ENCODE results near the gene HELZ. TPM values are rescaled to one million over a fixed set of nuclear protein-coding genes. Genes with fewer than 3 reads are reported as not detected.
"Not testable (repeated sequence)": the region's sequence is repeated elsewhere in the genome, so short reads cannot be mapped to it uniquely, and the experiment has no call there.

HELZ gene
- total RNA-seq, 4 donors from 2014 or later = 47.3 to 95.4 (median 61.3) TPM

DNA sequence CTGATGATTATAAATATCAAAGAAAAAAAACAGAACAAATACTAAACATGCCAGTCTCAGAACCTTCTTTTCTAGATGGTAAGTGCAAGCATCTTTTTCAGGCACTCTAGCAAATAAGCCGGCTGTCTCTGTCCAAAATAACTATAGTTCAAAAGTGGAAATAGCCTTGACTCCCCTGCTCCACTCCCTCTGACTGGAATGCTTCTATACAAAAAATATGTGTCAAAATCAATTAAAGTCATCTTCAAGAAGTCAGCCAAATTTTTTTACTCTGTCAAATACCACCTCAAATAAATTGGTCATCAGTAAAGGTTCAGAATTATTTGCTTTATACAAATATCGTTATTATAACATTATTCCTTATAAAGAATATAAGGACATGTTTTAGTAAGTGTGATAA lies 117.1 kb downstream of the HELZ start:
- 92 to 94% methylated on average over 2 of the region's 2 CpGs for WGBS, 2 donors
- Histone ChIP-seq H3K27ac (no peak overlapping the region), H3K9me3 (no peaks in the 10 kb centered on the region), H3K27me3 (no peaks in the 10 kb centered on the region), H3K36me3 (peaks cover 0 to 23% (median 0%) of the 10 kb centered on the region in 3 donors), H3K4me1 (no peaks in the 10 kb centered on the region), H3K4me3 (no peak overlapping the region)
- DNase-seq (ENCODE audit: low spot score in 2 of 2) = no peak
- no peak for TF ChIP-seq EP300 (IDR thresholded peaks at IDR 0.05)
- no peak for TF ChIP-seq POLR2A (IDR thresholded peaks at IDR 0.05)
- TF ChIP-seq, protein P1, sequence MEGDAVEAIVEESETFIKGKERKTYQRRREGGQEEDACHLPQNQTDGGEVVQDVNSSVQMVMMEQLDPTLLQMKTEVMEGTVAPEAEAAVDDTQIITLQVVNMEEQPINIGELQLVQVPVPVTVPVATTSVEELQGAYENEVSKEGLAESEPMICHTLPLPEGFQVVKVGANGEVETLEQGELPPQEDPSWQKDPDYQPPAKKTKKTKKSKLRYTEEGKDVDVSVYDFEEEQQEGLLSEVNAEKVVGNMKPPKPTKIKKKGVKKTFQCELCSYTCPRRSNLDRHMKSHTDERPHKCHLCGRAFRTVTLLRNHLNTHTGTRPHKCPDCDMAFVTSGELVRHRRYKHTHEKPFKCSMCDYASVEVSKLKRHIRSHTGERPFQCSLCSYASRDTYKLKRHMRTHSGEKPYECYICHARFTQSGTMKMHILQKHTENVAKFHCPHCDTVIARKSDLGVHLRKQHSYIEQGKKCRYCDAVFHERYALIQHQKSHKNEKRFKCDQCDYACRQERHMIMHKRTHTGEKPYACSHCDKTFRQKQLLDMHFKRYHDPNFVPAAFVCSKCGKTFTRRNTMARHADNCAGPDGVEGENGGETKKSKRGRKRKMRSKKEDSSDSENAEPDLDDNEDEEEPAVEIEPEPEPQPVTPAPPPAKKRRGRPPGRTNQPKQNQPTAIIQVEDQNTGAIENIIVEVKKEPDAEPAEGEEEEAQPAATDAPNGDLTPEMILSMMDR (IDR thresholded peaks at IDR 0.05) = no peak

GRCh38 chr17:67126983-67127382 lies 118.0 kb downstream of the HELZ start:
- TF ChIP-seq EP300 (IDR thresholded peaks at IDR 0.05) (no peak), POLR2A (IDR thresholded peaks at IDR 0.05) (no peak)
- TF ChIP-seq, protein P1 (IDR thresholded peaks at IDR 0.05) = no peak
- Histone ChIP-seq H3K4me3 (no peak overlapping the region), H3K36me3 (peaks cover 0 to 33% (median 0%) of the 10 kb centered on the region in 3 donors), H3K4me1 (no peaks in the 10 kb centered on the region), H3K9me3 (no peaks in the 10 kb centered on the region), H3K27me3 (no peaks in the 10 kb centered on the region), H3K27ac (no peak overlapping the region)
- WGBS, 2 donors = 56 to 63% methylated on average over 2 of the region's 2 CpGs
- DNase-seq (ENCODE audit: low spot score in 2 of 2) = no peak

DNA sequence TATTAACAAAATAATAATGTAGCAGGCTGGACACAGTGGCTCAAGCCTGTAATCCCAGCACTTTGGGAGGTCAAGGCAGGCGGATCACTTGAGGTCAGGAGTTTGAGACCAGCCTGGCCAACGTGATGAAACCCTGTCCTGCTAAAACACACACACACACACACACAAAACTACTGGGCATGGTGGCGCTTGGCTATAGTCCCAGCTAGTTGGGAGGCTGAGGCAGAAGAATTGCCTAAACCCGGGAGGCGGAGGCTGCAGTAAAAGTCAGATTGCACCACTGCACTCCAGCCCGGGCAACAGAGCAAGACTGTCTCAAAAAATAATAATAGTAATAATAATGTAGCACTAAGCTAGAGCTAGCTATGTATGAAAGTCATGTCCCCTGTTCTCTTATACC lies 118.5 kb downstream of the HELZ start:
- 87% methylated on average over 6 of the region's 6 CpGs for WGBS, 2 donors
- H3K36me3 ChIP-seq = peaks cover 0 to 33% (median 0%) of the 10 kb centered on the region in 3 donors
- H3K27ac ChIP-seq; H3K9me3 ChIP-seq; H3K27me3 ChIP-seq; H3K4me1 ChIP-seq; DNase-seq (ENCODE audit: low spot score in 2 of 2); H3K4me3 ChIP-seq: not testable (repeated sequence)

GRCh38 chr17:67125924-67126323 lies 119.1 kb downstream of the HELZ start:
- Histone ChIP-seq H3K36me3 (peaks cover 0 to 34% (median 0%) of the 10 kb centered on the region in 3 donors), H3K4me3 (no peak overlapping the region), H3K4me1 (peaks cover 0 to 9% (median 0%) of the 10 kb centered on the region in 4 donors), H3K27me3 (no peaks in the 10 kb centered on the region), H3K9me3 (no peaks in the 10 kb centered on the region), H3K27ac (no peak overlapping the region)
- no peak for DNase-seq (ENCODE audit: low spot score in 2 of 2)
- no peak for TF ChIP-seq POLR2A (IDR thresholded peaks at IDR 0.05)
- TF ChIP-seq, protein P1 (IDR thresholded peaks at IDR 0.05) = no peak
- TF ChIP-seq EP300 (IDR thresholded peaks at IDR 0.05) = no peak
- 91 to 93% methylated on average over 1 of the region's 1 CpG for WGBS, 2 donors

- TF ChIP-seq EP300 (IDR thresholded peaks at IDR 0.05) (no peak), POLR2A (IDR thresholded peaks at IDR 0.05) (no peak)
- TF ChIP-seq, protein P1 (IDR thresholded peaks at IDR 0.05) = no peak
- 63 to 67% methylated on average over 1 of the region's 1 CpG for WGBS, 2 donors
- Histone ChIP-seq H3K9me3 (no peaks in the 10 kb centered on the region), H3K4me3 (no peak overlapping the region), H3K4me1 (peaks cover 0 to 13% (median 0%) of the 10 kb centered on the region in 4 donors), H3K36me3 (peaks cover 0 to 39% (median 1%) of the 10 kb centered on the region in 3 donors), H3K27me3 (no peaks in the 10 kb centered on the region), H3K27ac (no peak overlapping the region)
- no peak for DNase-seq (ENCODE audit: low spot score in 2 of 2)
Observed at GRCh38 chr17:67125417-67125816, 119.6 kb downstream of the HELZ start.
